A549 (cell line): ENCODE measurements around the gene CYSRT1. TPM values are rescaled to one million over a fixed set of nuclear protein-coding genes. Genes with fewer than 3 reads are reported as not detected.

Experiments
- ATAC-seq, 2 experiments: fragments of 200-7000 bp in 1 of 2; fragments of >200 bp in 1 of 2; cut with Nextera tagmentation in 1 of 2; cut with Tn5 transposase in 1 of 2; 3 replicates each; pipeline versions ENCODE4 v1.8.0 to v1.9.1; 2018 to 2020; ENCODE audit warnings: mild to moderate bottlenecking in 1 of 2, moderate library complexity in 1 of 2
- CTCF ChIA-PET: fragments of 300-600 bp; sonication (Branson Sonifier 250); formaldehyde crosslinking; extraction: SDS; loops from one replicate; lab custom pipeline; 2021; ENCODE audit warnings: antibody characterized with exemption, inconsistent platforms; lab: Yijun Ruan, JAX
- POLR2A ChIA-PET: fragments of 350-600 bp; formaldehyde crosslinking; extraction: SDS; loops from one replicate; lab custom pipeline; 2021; ENCODE audit warnings: antibody characterized with exemption, inconsistent platforms; lab: Yijun Ruan, JAX
- DNase-seq, 2 experiments: peaks; one replicate each; pipeline versions ENCODE4 v3.0.0 to v3.0.0-alpha.2; 2011 to 2016; ENCODE audit warnings: low read depth in 1 of 2, low spot score in 1 of 2
- FAIRE-seq: peaks from 2 replicates; lab custom pipeline; 2011; peaks lifted over from hg19 to GRCh38; lab: Jason Lieb, UNC
- H3K27ac ChIP-seq, 2 experiments: fragments of >200 bp; sonication (Bioruptor Twin); formaldehyde crosslinking; 3 replicates each; pipeline ENCODE4 v1.5.1; 2016 to 2017
- H3K4me1 ChIP-seq: fragments of >200 bp; sonication (Bioruptor Twin); formaldehyde crosslinking; 3 replicates; pipeline ENCODE4 v1.6.1; 2016
- H3K4me2 ChIP-seq: fragments of >200 bp; sonication (Bioruptor Twin); formaldehyde crosslinking; 3 replicates; pipeline ENCODE4 v1.6.1; 2016
- H3K4me3 ChIP-seq: fragments of >200 bp; sonication (Bioruptor Twin); formaldehyde crosslinking; 3 replicates; pipeline ENCODE4 v1.5.1; 2016
- H3K9me3 ChIP-seq: fragments of >200 bp; sonication (Bioruptor Twin); formaldehyde crosslinking; 3 replicates; pipeline ENCODE4 v1.6.1; 2016
- BCL3 ChIP-seq: fragments of >200 bp; sonication (Bioruptor Twin); formaldehyde crosslinking; IDR thresholded peaks from 3 replicates; pipeline ENCODE4 v1.6.1; 2016
- CTCF ChIP-seq: fragments of >200 bp; sonication (Bioruptor Twin); formaldehyde crosslinking; IDR thresholded peaks from 3 replicates; pipeline ENCODE4 v1.5.1; 2016
- E2F6 ChIP-seq: IDR thresholded peaks from 2 replicates; pipeline ENCODE4 v1.6.1; 2012; ENCODE audit warnings: low read depth, borderline replicate concordance
- FOSL2 ChIP-seq, 2 experiments: fragments of 450-650 bp in 1 of 2; fragments of >200 bp in 1 of 2; sonication (Bioruptor Twin) in 1 of 2; formaldehyde crosslinking; IDR thresholded peaks; 2 replicates each; pipeline versions ENCODE4 v1.5.0 to v1.6.1; 2016 to 2020; ENCODE audit warnings: mild to moderate bottlenecking in 1 of 2, moderate library complexity in 1 of 2
- GATA3 ChIP-seq: IDR thresholded peaks from 2 replicates; pipeline ENCODE4 v1.6.1; 2012; ENCODE audit warnings: borderline replicate concordance
- HOXB13 ChIP-seq: fragments of 250-450 bp; sonication (Bioruptor Pico); IDR thresholded peaks from 2 replicates; pipeline ENCODE4 v1.5.0; 2020; ENCODE audit warnings: low read depth, mild to moderate bottlenecking, moderate library complexity
- HOXB5 ChIP-seq: fragments of 250-450 bp; sonication (Bioruptor Pico); IDR thresholded peaks from 2 replicates; pipeline ENCODE4 v1.5.0; 2020; ENCODE audit warnings: mild to moderate bottlenecking, moderate library complexity
- KDM5A ChIP-seq: fragments of 200-600 bp; sonication (generic); IDR thresholded peaks from 2 replicates; pipeline ENCODE4 v1.6.1; 2016; ENCODE audit warnings: antibody characterized with exemption, mild to moderate bottlenecking
- MAZ ChIP-seq: fragments of 150-350 bp; IDR thresholded peaks from 2 replicates; pipeline ENCODE4 v1.6.1; 2014; ENCODE audit warnings: antibody characterized with exemption, low read depth, low read length, borderline replicate concordance
- NFE2L2 ChIP-seq: fragments of 150-350 bp; conservative IDR thresholded peaks from 2 replicates; pipeline ENCODE4 v1.6.1; 2014; ENCODE audit warnings: low read length
- NR3C1 ChIP-seq: fragments of >200 bp; sonication (Bioruptor Twin); formaldehyde crosslinking; IDR thresholded peaks from 3 replicates; pipeline ENCODE4 v1.6.1; 2017
- PBX3 ChIP-seq: IDR thresholded peaks from 2 replicates; pipeline ENCODE4 v1.6.1; 2012
- PHF8 ChIP-seq: fragments of 200-600 bp; sonication (generic); IDR thresholded peaks from 2 replicates; pipeline ENCODE4 v1.6.1; 2016; ENCODE audit warnings: low read depth, mild to moderate bottlenecking, antibody characterized with exemption, moderate library complexity, borderline replicate concordance
- POLR2A ChIP-seq: IDR thresholded peaks from 2 replicates; pipeline ENCODE4 v1.6.1; 2012; ENCODE audit warnings: mild to moderate bottlenecking, low read length
- RCOR1 ChIP-seq: fragments of 150-350 bp; IDR thresholded peaks from 2 replicates; pipeline ENCODE4 v1.6.1; 2014; ENCODE audit warnings: antibody characterized with exemption, low read length, low read depth
- SREBF2 ChIP-seq: fragments of 450-650 bp; IDR thresholded peaks from 2 replicates; pipeline ENCODE4 v1.6.1; 2014; ENCODE audit warnings: mild to moderate bottlenecking, moderate library complexity
- TFCP2L1 ChIP-seq: fragments of 250-450 bp; sonication (Bioruptor Pico); IDR thresholded peaks from 2 replicates; pipeline ENCODE4 v1.5.0; 2021; ENCODE audit warnings: mild to moderate bottlenecking
- USF2 ChIP-seq: fragments of 450-650 bp; IDR thresholded peaks from 2 replicates; pipeline ENCODE4 v1.6.1; 2014; ENCODE audit warnings: antibody characterized with exemption
- ZFP36 ChIP-seq: fragments of 450-650 bp; IDR thresholded peaks from 2 replicates; pipeline ENCODE4 v1.6.1; 2014; ENCODE audit warnings: borderline replicate concordance; ENCODE audit not compliant: partially characterized antibody
- ZSCAN20 ChIP-seq: fragments of 250-450 bp; sonication (Bioruptor Pico); IDR thresholded peaks from 2 replicates; pipeline ENCODE4 v1.8.0; 2022; ENCODE audit warnings: mild to moderate bottlenecking, moderate library complexity
- WGBS: methylation state at CpG from one replicate; pipeline ENCODE4 v1.1.6; 2017; ENCODE audit errors: missing lambda C conversion rate; 5-methylcytosine and 5-hydroxymethylcytosine counted together
- polyA plus RNA-seq, 4 experiments: library from polyadenylated mRNA; depleted of rRNA in 3 of 4; stranded (reverse); fragments of >200 nt; fragmentation: RNase III in 1 of 4; extraction: RNeasy Plus Mini Kit Qiagen cat#74134 plus additional on column Dnase treatment in 1 of 4; gene quantifications; 2 replicates in 3 of 4; 3 replicates in 1 of 4; pipeline ENCODE4 v1.2.3, GENCODE V29; 2011 to 2017

Gene CYSRT1
- polyA plus RNA-seq, 2 of the 4 experiments (the other 2 are of a cell fraction): 0.30 to 0.81 TPM

GRCh38 chr9:137225699-137226331, 841 bp downstream of the CYSRT1 start:
- no peak for ATAC-seq
- CTCF ChIA-PET: interaction anchor here (1.0 to 10.1 kb wide), 24 partner anchors 9 to 299 kb away, joined by 3 to 113 read pairs (median 8); partner anchors contain the start of genes ANAPC2, LRRC26, MAN1B1 and NDOR1
- no peak for FAIRE-seq
- WGBS: 100% methylated on average over 6 of the region's 21 CpGs
- Histone ChIP-seq H3K9me3 (no peaks in the 10 kb centered on the region), H3K4me1 (peaks cover 69% of the 10 kb centered on the region)
- TF ChIP-seq PHF8 (no peak), KDM5A (no peak), ZSCAN20 (CRISPR knock-in tag) (no peak), PBX3 (no peak), E2F6 (no peak), BCL3 (no peak), CTCF (no peak), MAZ (no peak), FOSL2 (IDR thresholded peaks at IDR 0.05) (no peak), FOSL2 (CRISPR knock-in tag; IDR thresholded peaks at IDR 0.05) (no peak), NFE2L2 (no peak), SREBF2 (no peak), RCOR1 (no peak), TFCP2L1 (CRISPR knock-in tag) (no peak), HOXB5 (CRISPR knock-in tag) (no peak), HOXB13 (CRISPR knock-in tag) (no peak), GATA3 (no peak), ZFP36 (no peak), USF2 (no peak)
- TF ChIP-seq, all 56 proteins: peak for 0
- DNase-seq: no peak
- Histone ChIP-seq H3K4me2 (no peak overlapping the region), H3K27ac (peak overlapping the region; percentile 63 to 89; a peak in 5 of 6 replicates), H3K4me3 (no peak overlapping the region)
- POLR2A ChIA-PET: interaction anchor here (0.6 to 3.5 kb wide), 4 partner anchors 15 to 65 kb away, joined by 3 to 27 read pairs (median 18); partner anchors contain the start of genes ANAPC2, SSNA1, TPRN and TUBB4B

- 69% methylated on average over 14 of the region's 18 CpGs for WGBS
- Histone ChIP-seq H3K4me3 (no peak overlapping the region), H3K27ac (peak overlapping the region; percentile 63 to 89), H3K9me3 (no peaks in the 10 kb centered on the region), H3K4me1 (peaks cover 68% of the 10 kb centered on the region), H3K4me2 (peak overlapping the region; percentile 77)
- CTCF ChIA-PET: interaction anchor here (0.6 to 10.1 kb wide), 37 partner anchors 10 to 440 kb away, joined by 3 to 113 read pairs (median 6); partner anchors contain the start of genes ANAPC2, LRRC26, MAN1B1 and NDOR1
- DNase-seq: peak in 1 of 2 experiments; percentile 52
- FAIRE-seq: no peak
- POLR2A ChIA-PET: interaction anchor here (0.6 to 3.5 kb wide), 4 partner anchors 14 to 66 kb away, joined by 3 to 27 read pairs (median 6); partner anchors contain the start of genes ANAPC2, SSNA1 and TUBB4B
- ATAC-seq: peak; percentile 2 to 11; a peak in 4 of 6 replicates
- peak; percentile 55 for TF ChIP-seq ZFP36
- 0 out of 2 replicates have a peak, but pooled peaks have one; percentile 9 for TF ChIP-seq POLR2A
- TF ChIP-seq NR3C1: no peak
- TF ChIP-seq FOSL2 (IDR thresholded peaks at IDR 0.05): no peak
- peak; percentile 16; the same call in 1 of the 2 replicates for TF ChIP-seq FOSL2 (CRISPR knock-in tag; IDR thresholded peaks at IDR 0.05)
Observed at GRCh38 chr9:137226338-137227053, 1.5 kb downstream of the CYSRT1 start.
